Gastrocnemius medialis (tissue), 4 donors: ENCODE results near the gene SRPK2.

Experiments used
- CTCF ChIP-seq, 5 experiments: fragments of 450-650 bp in 3 of 5; fragments of 200-600 bp in 2 of 5; sonication (generic) in 2 of 5; IDR thresholded peaks in 4 of 5; conservative IDR thresholded peaks in 1 of 5; 1 replicate in 4 of 5; 2 replicates in 1 of 5; pipeline ENCODE4 v1.5.1; 2016 to 2019; ENCODE audit warnings: antibody characterized with exemption in 5 of 5, mild to moderate bottlenecking in 3 of 5, moderate library complexity in 3 of 5
- POLR2A ChIP-seq, 2 donors: fragments of 450-650 bp; IDR thresholded peaks; one replicate each; pipeline ENCODE4 v1.6.1; 2017; ENCODE audit warnings: antibody characterized with exemption in 2 of 2, mild to moderate bottlenecking in 2 of 2, moderate library complexity in 2 of 2

GRCh38 chr7:105322655-105323277 is 66.0 kb downstream of the SRPK2 start:
- TF ChIP-seq CTCF (IDR thresholded peaks at IDR 0.05 in 4 of 5, conservative IDR thresholded peaks at IDR 0.05 in 1 of 5): no peak
- no peak for TF ChIP-seq POLR2A (IDR thresholded peaks at IDR 0.05)
